ENCODE data around the gene L3MBTL4.

DNA sequence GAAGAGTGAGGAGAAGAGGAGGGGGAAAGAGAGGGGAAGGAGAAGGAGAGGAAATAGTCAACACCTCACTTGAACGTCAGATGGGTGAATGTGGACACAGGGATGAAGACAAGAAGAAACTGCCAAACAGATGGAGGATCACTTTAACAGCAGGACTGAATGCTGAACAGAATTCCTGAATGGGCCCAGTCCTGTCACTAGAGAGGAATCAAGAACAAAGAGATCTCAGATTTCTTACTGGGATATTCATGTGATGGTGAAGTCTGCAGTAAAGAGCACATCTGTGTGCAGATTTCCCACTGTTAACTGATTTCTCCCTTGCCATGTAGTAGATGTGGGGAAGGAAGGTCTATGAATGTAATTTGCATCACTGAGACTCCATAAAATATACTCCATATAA, 135.4 kb downstream of the L3MBTL4 start:
- TF ChIP-seq, protein P1, sequence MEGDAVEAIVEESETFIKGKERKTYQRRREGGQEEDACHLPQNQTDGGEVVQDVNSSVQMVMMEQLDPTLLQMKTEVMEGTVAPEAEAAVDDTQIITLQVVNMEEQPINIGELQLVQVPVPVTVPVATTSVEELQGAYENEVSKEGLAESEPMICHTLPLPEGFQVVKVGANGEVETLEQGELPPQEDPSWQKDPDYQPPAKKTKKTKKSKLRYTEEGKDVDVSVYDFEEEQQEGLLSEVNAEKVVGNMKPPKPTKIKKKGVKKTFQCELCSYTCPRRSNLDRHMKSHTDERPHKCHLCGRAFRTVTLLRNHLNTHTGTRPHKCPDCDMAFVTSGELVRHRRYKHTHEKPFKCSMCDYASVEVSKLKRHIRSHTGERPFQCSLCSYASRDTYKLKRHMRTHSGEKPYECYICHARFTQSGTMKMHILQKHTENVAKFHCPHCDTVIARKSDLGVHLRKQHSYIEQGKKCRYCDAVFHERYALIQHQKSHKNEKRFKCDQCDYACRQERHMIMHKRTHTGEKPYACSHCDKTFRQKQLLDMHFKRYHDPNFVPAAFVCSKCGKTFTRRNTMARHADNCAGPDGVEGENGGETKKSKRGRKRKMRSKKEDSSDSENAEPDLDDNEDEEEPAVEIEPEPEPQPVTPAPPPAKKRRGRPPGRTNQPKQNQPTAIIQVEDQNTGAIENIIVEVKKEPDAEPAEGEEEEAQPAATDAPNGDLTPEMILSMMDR (IDR thresholded peaks at IDR 0.05), result no peak
- no peak for TF ChIP-seq POLR2AphosphoS5 (IDR thresholded peaks at IDR 0.05; ENCODE audit: low read depth, low read length)

Measured in Panc1 (cell line).